Activated CD8-positive, alpha-beta memory T cell treated with anti-CD3 and anti-CD28 coated beads, Interleukin-2, amount 50 U/mL, for 24 hours (primary cell): Measurements from ENCODE around the gene FAM184B.

Source experiments
- DNase-seq: peaks from one replicate; pipeline ENCODE4 v3.0.0-alpha.2; 2020; ENCODE audit errors: extremely low read depth

The FAM184B gene

GRCh38 chr4:17781300-17782287 lies at the start of gene FAM184B:
Gene FAM184B (minus strand): TSS chr4:17781621. CDS start chr4:17781299, 322 bp downstream.
- no peak for DNase-seq

- DNase-seq = no peak
These were observed 42.6 kb upstream of the FAM184B start for GRCh38 chr4:17823871-17824669.

- no peak for DNase-seq
These were observed 35.6 kb upstream of the FAM184B start for GRCh38 chr4:17817027-17817426.

GRCh38 chr4:17816142-17816541 lies 34.7 kb upstream of the FAM184B start:
- DNase-seq = no peak

GRCh38 chr4:17814140-17814539 lies 32.7 kb upstream of the FAM184B start:
- no peak for DNase-seq

- no peak for DNase-seq
These were observed 31.4 kb upstream of the FAM184B start for GRCh38 chr4:17812801-17813200.

- no peak for DNase-seq
These were observed 30.7 kb upstream of the FAM184B start for GRCh38 chr4:17812125-17812524.

GRCh38 chr4:17811078-17811603 lies 29.7 kb upstream of the FAM184B start:
- no peak for DNase-seq

GRCh38 chr4:17810260-17811077 lies 29.0 kb upstream of the FAM184B start, which contains the start of the genes DCAF16 and NCAPG:
Gene DCAF16 (minus strand): TSS chr4:17810757. CDS start chr4:17804141, 6,616 bp downstream.
Gene NCAPG (plus strand): TSS chr4:17810979. CDS start chr4:17811078, 99 bp downstream.
- DNase-seq = peak; percentile 99

- no peak for DNase-seq
These were observed 28.2 kb upstream of the FAM184B start for GRCh38 chr4:17809667-17810066.

- DNase-seq = no peak
These were observed 26.0 kb upstream of the FAM184B start for GRCh38 chr4:17807446-17807845.

- DNase-seq = no peak
These were observed 24.2 kb upstream of the FAM184B start for GRCh38 chr4:17805580-17806155.

GRCh38 chr4:17797808-17798207 lies 16.4 kb upstream of the FAM184B start:
- no peak for DNase-seq

GRCh38 chr4:17794730-17795129 lies 13.3 kb upstream of the FAM184B start:
- no peak for DNase-seq

GRCh38 chr4:17788956-17789355 lies 7.5 kb upstream of the FAM184B start:
- DNase-seq = no peak

- no peak for DNase-seq
These were observed 5.9 kb upstream of the FAM184B start for GRCh38 chr4:17787315-17787714.

GRCh38 chr4:17786567-17786966 lies 5.1 kb upstream of the FAM184B start:
- no peak for DNase-seq

GRCh38 chr4:17785858-17786257 lies 4.4 kb upstream of the FAM184B start:
- no peak for DNase-seq

- no peak for DNase-seq
These were observed 721 bp downstream of the FAM184B start for GRCh38 chr4:17780501-17781299.

GRCh38 chr4:17778431-17778830 lies 3.0 kb downstream of the FAM184B start:
- no peak for DNase-seq
